GM18526 (cell line): Measurements from ENCODE around the gene MDH1.

Experiments
- POLR2A ChIP-seq: IDR thresholded peaks from 3 replicates; pipeline ENCODE4 v1.6.1; 2011; ENCODE audit not compliant: insufficient read length; ENCODE audit errors: extremely low read depth

Gene MDH1

DNA sequence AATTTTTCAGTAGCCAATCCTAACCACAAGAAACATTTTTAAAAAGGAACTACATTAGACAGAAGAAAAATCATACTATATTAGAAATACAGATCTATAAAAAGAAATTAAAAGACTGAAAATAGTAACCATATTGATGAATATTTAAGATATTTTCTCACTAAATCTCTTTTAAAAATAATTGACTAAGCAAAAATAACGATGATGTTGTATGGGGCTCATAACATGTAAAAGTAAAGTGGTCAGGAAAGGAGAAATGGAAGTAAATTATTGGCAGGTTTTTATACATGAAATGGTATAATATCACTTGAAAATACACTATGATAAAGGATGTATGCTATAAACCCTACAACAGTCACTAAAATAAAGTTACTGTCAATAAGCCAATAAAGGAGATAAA, 5.9 kb upstream of the MDH1 start:
- TF ChIP-seq POLR2A: no peak

DNA sequence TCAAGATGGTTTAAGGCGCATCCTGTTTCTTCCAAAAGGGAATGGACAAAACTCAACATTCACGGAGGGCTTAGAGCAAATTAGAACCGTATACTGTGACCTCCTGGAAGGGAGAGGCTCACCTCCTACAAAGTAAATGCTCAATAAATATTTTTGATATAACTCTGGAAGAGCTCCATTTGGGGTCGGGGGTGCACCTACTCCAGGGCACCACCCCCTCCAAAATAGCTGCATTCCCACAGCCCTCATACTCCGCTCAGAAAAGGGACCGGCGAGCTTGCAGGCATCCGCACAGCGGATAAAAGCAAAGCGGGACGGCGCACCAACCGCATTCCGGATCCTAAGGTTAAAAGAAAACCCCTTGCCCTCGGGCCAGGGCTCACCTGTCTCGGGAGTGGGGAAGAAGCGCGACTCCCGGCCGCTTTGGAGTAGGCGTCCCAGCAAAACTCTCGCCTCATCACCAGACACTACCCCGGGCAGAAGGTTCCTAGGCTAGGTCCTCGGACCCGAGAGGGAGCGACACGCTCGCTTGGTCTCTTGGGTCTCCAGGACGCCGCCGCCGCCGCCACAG, 864 bp upstream of the MDH1 start:
- TF ChIP-seq POLR2A: peak; percentile 22

GRCh38 chr2:63589148-63589958, 590 bp downstream of the MDH1 start:
- no peak for TF ChIP-seq POLR2A

- TF ChIP-seq POLR2A: no peak
These were observed 2.1 kb downstream of the MDH1 start for GRCh38 chr2:63590626-63591408.

- no peak for TF ChIP-seq POLR2A
These were observed 2.9 kb downstream of the MDH1 start for GRCh38 chr2:63591566-63592175.

GRCh38 chr2:63594660-63595059, 5.9 kb downstream of the MDH1 start:
- TF ChIP-seq POLR2A: no peak

GRCh38 chr2:63596401-63596883, 7.7 kb downstream of the MDH1 start:
- TF ChIP-seq POLR2A: no peak

- TF ChIP-seq POLR2A: no peak
These were observed 10.2 kb downstream of the MDH1 start for GRCh38 chr2:63598981-63599380.

GRCh38 chr2:63600881-63601460, 12.2 kb downstream of the MDH1 start:
- no peak for TF ChIP-seq POLR2A

DNA sequence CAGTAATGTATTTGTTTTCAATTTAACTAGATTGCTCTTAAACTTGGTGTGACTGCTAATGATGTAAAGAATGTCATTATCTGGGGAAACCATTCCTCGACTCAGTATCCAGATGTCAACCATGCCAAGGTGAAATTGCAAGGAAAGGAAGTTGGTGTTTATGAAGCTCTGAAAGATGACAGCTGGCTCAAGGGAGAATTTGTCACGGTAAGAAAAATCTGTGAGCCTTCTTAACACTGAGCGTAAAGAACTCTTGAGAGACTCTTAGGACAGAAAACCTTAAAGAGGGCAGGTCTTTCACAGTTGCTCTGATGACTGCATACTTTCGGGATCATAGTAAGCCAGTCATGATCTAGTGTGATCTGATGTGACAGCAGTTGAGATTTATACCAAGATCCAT, 15.9 kb downstream of the MDH1 start:
- TF ChIP-seq POLR2A: no peak

DNA sequence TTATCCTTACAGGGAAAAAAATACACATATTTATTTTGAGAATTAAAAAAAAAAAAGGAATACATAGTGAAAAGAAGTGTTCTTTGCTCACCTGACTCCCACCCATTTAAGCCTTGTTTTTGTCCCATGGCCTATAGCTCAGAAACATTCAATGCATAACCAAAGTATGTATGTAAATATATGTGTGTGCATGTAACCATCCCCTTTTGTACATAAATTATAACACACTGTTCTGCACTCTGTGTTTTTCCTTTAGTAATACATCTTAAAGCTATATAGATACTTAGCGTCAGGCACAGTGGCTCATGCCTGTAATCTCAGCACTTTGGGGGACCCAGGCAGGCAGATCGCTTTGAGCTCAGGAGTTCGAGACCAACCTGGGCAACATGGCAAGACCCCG, 21.8 kb downstream of the MDH1 start:
- no peak for TF ChIP-seq POLR2A

- TF ChIP-seq POLR2A: no peak
These were observed 24.7 kb downstream of the MDH1 start for GRCh38 chr2:63613391-63613901.

DNA sequence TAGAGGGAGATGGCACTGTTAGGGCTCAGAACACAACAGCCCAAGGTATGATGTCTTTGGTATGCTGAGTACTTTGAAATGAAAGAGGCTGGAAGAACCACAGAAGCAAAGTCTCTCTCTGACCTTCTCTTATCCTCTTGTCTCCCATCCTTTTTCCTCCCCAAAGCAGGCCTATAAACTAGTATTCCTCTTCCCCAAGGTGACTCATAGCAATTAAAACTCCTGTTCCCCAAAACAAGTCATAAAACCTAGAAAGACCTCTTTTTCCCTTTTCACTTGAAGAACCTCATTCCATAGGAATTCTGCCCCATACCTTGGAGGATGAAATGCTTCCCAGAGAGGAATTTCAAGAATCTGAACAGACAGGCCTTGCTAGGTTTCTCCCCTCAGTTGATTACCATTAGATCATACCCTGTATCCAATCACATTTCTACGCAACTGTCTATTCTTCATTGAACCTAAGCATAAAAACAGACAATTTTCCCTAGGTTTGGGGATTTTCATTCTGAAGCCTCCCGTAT, 25.7 kb downstream of the MDH1 start:
- no peak for TF ChIP-seq POLR2A

DNA sequence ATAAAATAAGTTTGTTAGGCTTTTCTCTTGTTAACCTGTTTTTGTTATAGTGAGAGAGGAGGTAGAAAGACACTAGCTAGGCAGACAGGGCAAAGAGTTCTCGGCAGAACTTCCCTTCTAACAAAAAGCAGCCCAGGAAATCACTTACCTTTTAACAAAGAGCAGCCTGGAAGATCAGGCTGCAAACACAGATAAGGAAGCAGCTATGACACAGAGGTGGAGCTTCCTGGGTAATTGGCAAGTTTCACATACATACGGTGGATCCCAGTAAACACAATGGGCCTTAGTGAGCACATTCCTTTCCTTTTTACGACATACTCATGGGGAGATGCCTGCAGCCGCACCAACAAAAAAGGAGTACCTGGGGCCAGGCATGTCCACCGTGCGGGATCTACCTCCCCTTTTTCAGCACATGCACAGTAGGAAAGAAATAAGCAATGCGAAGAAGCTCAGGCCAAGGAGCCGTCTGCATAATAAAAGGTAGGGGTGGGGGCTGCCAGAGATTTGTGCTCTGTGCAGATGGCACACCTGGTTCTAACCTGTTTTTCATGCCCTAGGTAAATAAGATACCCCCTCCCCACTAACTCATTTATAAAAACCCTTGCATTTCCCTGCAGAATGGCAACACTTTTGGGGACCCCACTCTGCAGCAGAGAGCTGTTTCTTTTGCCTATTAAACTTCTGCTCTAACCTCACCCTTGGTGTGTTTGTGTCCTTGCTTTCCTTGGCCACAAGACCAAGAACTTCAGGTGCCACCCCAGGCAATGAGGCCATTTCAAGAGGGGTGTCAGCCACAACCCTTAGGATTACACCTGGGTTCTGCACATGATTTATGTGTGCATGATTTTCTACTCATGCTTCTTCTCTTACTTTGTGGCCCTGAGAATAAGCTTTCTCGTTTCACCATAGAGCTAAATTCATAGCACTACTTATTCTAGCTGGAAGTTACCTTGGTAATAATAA, 26.5 kb downstream of the MDH1 start:
- no peak for TF ChIP-seq POLR2A

- TF ChIP-seq POLR2A: no peak
These were observed 28.6 kb downstream of the MDH1 start for GRCh38 chr2:63617366-63617765.
